HepG2 (cell line): ENCODE data around the gene ARHGEF16. TPM values are rescaled to one million over a fixed set of nuclear protein-coding genes. Genes with fewer than 3 reads are reported as not detected.

Experiments used
- ELF1 ChIP-seq: sonication (generic); formaldehyde crosslinking; IDR thresholded peaks from 2 replicates; pipeline ENCODE4 v1.4.0; 2020; ENCODE audit warnings: missing genetic modification reagents
- JDP2 ChIP-seq: sonication (generic); formaldehyde crosslinking; IDR thresholded peaks from 2 replicates; pipeline ENCODE4 v1.8.1; 2022; ENCODE audit warnings: missing genetic modification reagents, borderline replicate concordance
- MXD1 ChIP-seq: sonication (generic); formaldehyde crosslinking; IDR thresholded peaks from 2 replicates; pipeline ENCODE4 v1.4.0; 2020; ENCODE audit warnings: mild to moderate bottlenecking, missing genetic modification reagents
- NR1H2 ChIP-seq: sonication (generic); formaldehyde crosslinking; IDR thresholded peaks from 2 replicates; pipeline ENCODE4 v1.8.1; 2022; ENCODE audit warnings: low read depth, missing genetic modification reagents, borderline replicate concordance
- PAWR ChIP-seq: sonication (generic); formaldehyde crosslinking; IDR thresholded peaks from 2 replicates; pipeline ENCODE4 v1.4.0; 2020; ENCODE audit warnings: missing genetic modification reagents, mild to moderate bottlenecking, borderline replicate concordance
- PAXIP1 ChIP-seq: sonication (generic); formaldehyde crosslinking; conservative IDR thresholded peaks from 2 replicates; pipeline ENCODE4 v1.4.0; 2020; ENCODE audit warnings: mild to moderate bottlenecking, missing genetic modification reagents, moderate library complexity
- RFX3 ChIP-seq: IDR thresholded peaks from 2 replicates; pipeline ENCODE4 v1.6.1; 2016; ENCODE audit warnings: missing biosample characterization, missing genetic modification reagents
- SALL1 ChIP-seq: sonication (generic); formaldehyde crosslinking; IDR thresholded peaks from 2 replicates; pipeline ENCODE4 v1.8.0; 2022; ENCODE audit warnings: mild to moderate bottlenecking, missing genetic modification reagents
- SMARCE1 ChIP-seq: fragments of 450-650 bp; IDR thresholded peaks from 2 replicates; pipeline ENCODE4 v1.6.1; 2017; ENCODE audit warnings: borderline replicate concordance
- TCF12 ChIP-seq, 2 experiments: fragments of 450-650 bp in 1 of 2; sonication (generic) in 1 of 2; formaldehyde crosslinking in 1 of 2; IDR thresholded peaks; 2 replicates each; pipeline versions ENCODE4 v1.6.1 to v1.8.0; 2017 to 2022; ENCODE audit warnings: antibody characterized with exemption in 1 of 2, mild to moderate bottlenecking in 1 of 2, missing genetic modification reagents in 1 of 2, moderate library complexity in 1 of 2
- TFE3 ChIP-seq: IDR thresholded peaks from 2 replicates; pipeline ENCODE4 v1.6.1; 2016
- ZBTB8A ChIP-seq: sonication (generic); formaldehyde crosslinking; IDR thresholded peaks from 2 replicates; pipeline ENCODE4 v1.4.0; 2020; ENCODE audit warnings: mild to moderate bottlenecking, low read depth, missing genetic modification reagents, borderline replicate concordance
- ZNF468 ChIP-seq: sonication (generic); formaldehyde crosslinking; IDR thresholded peaks from 2 replicates; pipeline ENCODE4 v1.8.0; 2022; ENCODE audit warnings: mild to moderate bottlenecking, moderate library complexity, missing genetic modification reagents
- polyA plus RNA-seq, 8 experiments: library from polyadenylated mRNA; depleted of rRNA in 3 of 8; stranded (reverse) in 7 of 8; unstranded in 1 of 8; fragments of >200 nt; fragmentation: Illumina TruSeq in 4 of 8; extraction: Trizol in 4 of 8; gene quantifications; 2 replicates each; pipeline versions ENCODE4 v1.2.1 to v1.2.3, GENCODE V29; 2011 to 2016; ENCODE audit warnings: low read depth in 4 of 8, missing spikeins in 1 of 8, mixed read lengths in 1 of 8; ENCODE audit not compliant: insufficient read depth in 1 of 8
- total RNA-seq, 5 experiments: library from RNA; depleted of rRNA; stranded (reverse); fragments of >200 nt; fragmentation: Illumina TruSeq; extraction: Trizol; gene quantifications; 2 replicates each; pipeline ENCODE4 v1.2.3, GENCODE V29; 2016; ENCODE audit warnings: low read depth in 1 of 5
- TF ChIP-seq, protein P1 (sequence below): sonication (generic); formaldehyde crosslinking; IDR thresholded peaks from 2 replicates; pipeline ENCODE4 v1.4.0; 2020; ENCODE audit warnings: missing genetic modification reagents
- TF ChIP-seq, protein P2 (sequence below): sonication (generic); formaldehyde crosslinking; IDR thresholded peaks from 2 replicates; pipeline ENCODE4 v1.4.0; 2020; ENCODE audit warnings: mild to moderate bottlenecking, missing genetic modification reagents
- TF ChIP-seq, protein P3 (sequence below): sonication (generic); formaldehyde crosslinking; IDR thresholded peaks from 2 replicates; pipeline ENCODE4 v1.9.0; 2021; ENCODE audit warnings: missing genetic modification reagents, borderline replicate concordance

The ARHGEF16 gene
- total and polyA plus RNA-seq, 2 of the 13 experiments (the other 11 are each of a cell fraction or from before 2014, with no cell fraction given): 20.3 to 39.9 TPM

GRCh38 chr1:3423245-3423829 is 31.1 kb upstream of the ARHGEF16 start (continued):
- TF ChIP-seq SMARCE1 (no peak), PAWR (CRISPR knock-in tag) (no peak), JDP2 (CRISPR knock-in tag) (no peak; the same call in 1 of the 2 replicates), ELF1 (peak; percentile 66), SALL1 (CRISPR knock-in tag) (peak; percentile 96), NR1H2 (CRISPR knock-in tag) (0 out of 2 replicates have a peak, but pooled peaks have one; percentile 67), TCF12 (IDR thresholded peaks at IDR 0.05) (no peak), TCF12 (CRISPR knock-in tag; IDR thresholded peaks at IDR 0.05) (0 out of 2 replicates have a peak, but pooled peaks have one; percentile 62), ZBTB8A (CRISPR knock-in tag) (no peak), PAXIP1 (CRISPR knock-in tag) (peak; percentile 89), TFE3 (CRISPR knock-in tag) (peak; percentile 99), ZNF468 (CRISPR knock-in tag) (no peak), MXD1 (CRISPR knock-in tag) (peak; percentile 66; the same call in 1 of the 2 replicates), RFX3 (CRISPR knock-in tag) (no peak)
- TF ChIP-seq, protein P1, sequence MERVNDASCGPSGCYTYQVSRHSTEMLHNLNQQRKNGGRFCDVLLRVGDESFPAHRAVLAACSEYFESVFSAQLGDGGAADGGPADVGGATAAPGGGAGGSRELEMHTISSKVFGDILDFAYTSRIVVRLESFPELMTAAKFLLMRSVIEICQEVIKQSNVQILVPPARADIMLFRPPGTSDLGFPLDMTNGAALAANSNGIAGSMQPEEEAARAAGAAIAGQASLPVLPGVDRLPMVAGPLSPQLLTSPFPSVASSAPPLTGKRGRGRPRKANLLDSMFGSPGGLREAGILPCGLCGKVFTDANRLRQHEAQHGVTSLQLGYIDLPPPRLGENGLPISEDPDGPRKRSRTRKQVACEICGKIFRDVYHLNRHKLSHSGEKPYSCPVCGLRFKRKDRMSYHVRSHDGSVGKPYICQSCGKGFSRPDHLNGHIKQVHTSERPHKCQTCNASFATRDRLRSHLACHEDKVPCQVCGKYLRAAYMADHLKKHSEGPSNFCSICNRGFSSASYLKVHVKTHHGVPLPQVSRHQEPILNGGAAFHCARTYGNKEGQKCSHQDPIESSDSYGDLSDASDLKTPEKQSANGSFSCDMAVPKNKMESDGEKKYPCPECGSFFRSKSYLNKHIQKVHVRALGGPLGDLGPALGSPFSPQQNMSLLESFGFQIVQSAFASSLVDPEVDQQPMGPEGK (CRISPR knock-in tag): peak; percentile 82
- TF ChIP-seq, protein P2, sequence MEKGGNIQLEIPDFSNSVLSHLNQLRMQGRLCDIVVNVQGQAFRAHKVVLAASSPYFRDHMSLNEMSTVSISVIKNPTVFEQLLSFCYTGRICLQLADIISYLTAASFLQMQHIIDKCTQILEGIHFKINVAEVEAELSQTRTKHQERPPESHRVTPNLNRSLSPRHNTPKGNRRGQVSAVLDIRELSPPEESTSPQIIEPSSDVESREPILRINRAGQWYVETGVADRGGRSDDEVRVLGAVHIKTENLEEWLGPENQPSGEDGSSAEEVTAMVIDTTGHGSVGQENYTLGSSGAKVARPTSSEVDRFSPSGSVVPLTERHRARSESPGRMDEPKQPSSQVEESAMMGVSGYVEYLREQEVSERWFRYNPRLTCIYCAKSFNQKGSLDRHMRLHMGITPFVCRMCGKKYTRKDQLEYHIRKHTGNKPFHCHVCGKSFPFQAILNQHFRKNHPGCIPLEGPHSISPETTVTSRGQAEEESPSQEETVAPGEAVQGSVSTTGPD: peak; percentile 67
- TF ChIP-seq, protein P3, sequence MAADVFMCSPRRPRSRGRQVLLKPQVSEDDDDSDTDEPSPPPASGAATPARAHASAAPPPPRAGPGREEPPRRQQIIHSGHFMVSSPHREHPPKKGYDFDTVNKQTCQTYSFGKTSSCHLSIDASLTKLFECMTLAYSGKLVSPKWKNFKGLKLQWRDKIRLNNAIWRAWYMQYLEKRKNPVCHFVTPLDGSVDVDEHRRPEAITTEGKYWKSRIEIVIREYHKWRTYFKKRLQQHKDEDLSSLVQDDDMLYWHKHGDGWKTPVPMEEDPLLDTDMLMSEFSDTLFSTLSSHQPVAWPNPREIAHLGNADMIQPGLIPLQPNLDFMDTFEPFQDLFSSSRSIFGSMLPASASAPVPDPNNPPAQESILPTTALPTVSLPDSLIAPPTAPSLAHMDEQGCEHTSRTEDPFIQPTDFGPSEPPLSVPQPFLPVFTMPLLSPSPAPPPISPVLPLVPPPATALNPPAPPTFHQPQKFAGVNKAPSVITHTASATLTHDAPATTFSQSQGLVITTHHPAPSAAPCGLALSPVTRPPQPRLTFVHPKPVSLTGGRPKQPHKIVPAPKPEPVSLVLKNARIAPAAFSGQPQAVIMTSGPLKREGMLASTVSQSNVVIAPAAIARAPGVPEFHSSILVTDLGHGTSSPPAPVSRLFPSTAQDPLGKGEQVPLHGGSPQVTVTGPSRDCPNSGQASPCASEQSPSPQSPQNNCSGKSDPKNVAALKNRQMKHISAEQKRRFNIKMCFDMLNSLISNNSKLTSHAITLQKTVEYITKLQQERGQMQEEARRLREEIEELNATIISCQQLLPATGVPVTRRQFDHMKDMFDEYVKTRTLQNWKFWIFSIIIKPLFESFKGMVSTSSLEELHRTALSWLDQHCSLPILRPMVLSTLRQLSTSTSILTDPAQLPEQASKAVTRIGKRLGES (CRISPR knock-in tag): peak; percentile 46; the same call in 1 of the 2 replicates
